ENCODE data around the gene HABP2. TPM values are rescaled to one million over a fixed set of nuclear protein-coding genes. Genes with fewer than 3 reads are reported as not detected.

Gene HABP2
- total and polyA plus RNA-seq, 2 experiments from 2014 or later = not detected

GRCh38 chr10:113519681-113520115 is 33.2 kb upstream of the HABP2 start:
- Histone ChIP-seq H2AFZ (no peak overlapping the region), H3K4me2 (no peak overlapping the region), H3K79me2 (replicated peaks; ENCODE audit: insufficient read depth) (no peaks in the 10 kb centered on the region), H3K36me3 (ENCODE audit: insufficient read depth) (no peaks in the 10 kb centered on the region), H3F3A (replicated peaks; ENCODE audit: low read depth) (no peaks in the 10 kb centered on the region), H4K20me1 (replicated peaks; ENCODE audit: insufficient read depth) (no peaks in the 10 kb centered on the region), H3K27me3 (ENCODE audit: insufficient read depth) (no peaks in the 10 kb centered on the region), H3K4me3 (no peak overlapping the region), H3K4me1 (ENCODE audit: insufficient read depth) (no peaks in the 10 kb centered on the region), H3K9me2 (ENCODE audit: insufficient read depth) (no peaks in the 10 kb centered on the region), H3K27ac (ENCODE audit: low read depth) (no peak overlapping the region)
- Mint-ChIP-seq H3K27ac (no peak overlapping the region), H3K9me3 (no peaks in the 10 kb centered on the region; the same call in 2 of the 3 replicates), H3K4me1 (peaks cover 2% of the 10 kb centered on the region; the same call in 1 of the 3 replicates), H3K36me3 (ENCODE audit: low read depth) (no peaks in the 10 kb centered on the region; the same call in 2 of the 3 replicates), H3K27me3 (ENCODE audit: insufficient read depth, low read depth, poor library complexity) (peaks cover 2% of the 10 kb centered on the region), H3K4me3 (no peak overlapping the region)
- peak; percentile 79 for ATAC-seq
- TF ChIP-seq, protein P1, sequence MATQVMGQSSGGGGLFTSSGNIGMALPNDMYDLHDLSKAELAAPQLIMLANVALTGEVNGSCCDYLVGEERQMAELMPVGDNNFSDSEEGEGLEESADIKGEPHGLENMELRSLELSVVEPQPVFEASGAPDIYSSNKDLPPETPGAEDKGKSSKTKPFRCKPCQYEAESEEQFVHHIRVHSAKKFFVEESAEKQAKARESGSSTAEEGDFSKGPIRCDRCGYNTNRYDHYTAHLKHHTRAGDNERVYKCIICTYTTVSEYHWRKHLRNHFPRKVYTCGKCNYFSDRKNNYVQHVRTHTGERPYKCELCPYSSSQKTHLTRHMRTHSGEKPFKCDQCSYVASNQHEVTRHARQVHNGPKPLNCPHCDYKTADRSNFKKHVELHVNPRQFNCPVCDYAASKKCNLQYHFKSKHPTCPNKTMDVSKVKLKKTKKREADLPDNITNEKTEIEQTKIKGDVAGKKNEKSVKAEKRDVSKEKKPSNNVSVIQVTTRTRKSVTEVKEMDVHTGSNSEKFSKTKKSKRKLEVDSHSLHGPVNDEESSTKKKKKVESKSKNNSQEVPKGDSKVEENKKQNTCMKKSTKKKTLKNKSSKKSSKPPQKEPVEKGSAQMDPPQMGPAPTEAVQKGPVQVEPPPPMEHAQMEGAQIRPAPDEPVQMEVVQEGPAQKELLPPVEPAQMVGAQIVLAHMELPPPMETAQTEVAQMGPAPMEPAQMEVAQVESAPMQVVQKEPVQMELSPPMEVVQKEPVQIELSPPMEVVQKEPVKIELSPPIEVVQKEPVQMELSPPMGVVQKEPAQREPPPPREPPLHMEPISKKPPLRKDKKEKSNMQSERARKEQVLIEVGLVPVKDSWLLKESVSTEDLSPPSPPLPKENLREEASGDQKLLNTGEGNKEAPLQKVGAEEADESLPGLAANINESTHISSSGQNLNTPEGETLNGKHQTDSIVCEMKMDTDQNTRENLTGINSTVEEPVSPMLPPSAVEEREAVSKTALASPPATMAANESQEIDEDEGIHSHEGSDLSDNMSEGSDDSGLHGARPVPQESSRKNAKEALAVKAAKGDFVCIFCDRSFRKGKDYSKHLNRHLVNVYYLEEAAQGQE (IDR thresholded peaks at IDR 0.05; ENCODE audit: unreplicated experiment) = no peak
- TF ChIP-seq ETS1 (IDR thresholded peaks at IDR 0.05) = no peak
- no peak for TF ChIP-seq ZNF462 (CRISPR knock-in tag; IDR thresholded peaks at IDR 0.05)
- TF ChIP-seq, protein P2, sequence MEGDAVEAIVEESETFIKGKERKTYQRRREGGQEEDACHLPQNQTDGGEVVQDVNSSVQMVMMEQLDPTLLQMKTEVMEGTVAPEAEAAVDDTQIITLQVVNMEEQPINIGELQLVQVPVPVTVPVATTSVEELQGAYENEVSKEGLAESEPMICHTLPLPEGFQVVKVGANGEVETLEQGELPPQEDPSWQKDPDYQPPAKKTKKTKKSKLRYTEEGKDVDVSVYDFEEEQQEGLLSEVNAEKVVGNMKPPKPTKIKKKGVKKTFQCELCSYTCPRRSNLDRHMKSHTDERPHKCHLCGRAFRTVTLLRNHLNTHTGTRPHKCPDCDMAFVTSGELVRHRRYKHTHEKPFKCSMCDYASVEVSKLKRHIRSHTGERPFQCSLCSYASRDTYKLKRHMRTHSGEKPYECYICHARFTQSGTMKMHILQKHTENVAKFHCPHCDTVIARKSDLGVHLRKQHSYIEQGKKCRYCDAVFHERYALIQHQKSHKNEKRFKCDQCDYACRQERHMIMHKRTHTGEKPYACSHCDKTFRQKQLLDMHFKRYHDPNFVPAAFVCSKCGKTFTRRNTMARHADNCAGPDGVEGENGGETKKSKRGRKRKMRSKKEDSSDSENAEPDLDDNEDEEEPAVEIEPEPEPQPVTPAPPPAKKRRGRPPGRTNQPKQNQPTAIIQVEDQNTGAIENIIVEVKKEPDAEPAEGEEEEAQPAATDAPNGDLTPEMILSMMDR (conservative IDR thresholded peaks at IDR 0.05; ENCODE audit: low read depth in 2 of 2) = peak; percentile 25 to 44; a peak in 3 of 4 replicates
- DNase-seq (ENCODE audit: low spot score) = peak; percentile 69

All from GM23338 (cell line).